CD1c-positive myeloid dendritic cell (primary cell): ENCODE data around the gene SPOP.
"Not testable (repeated sequence)": the region's sequence is repeated elsewhere in the genome, so short reads cannot be mapped to it uniquely, and the experiment has no call there.

ENCODE experiments used
- DNase-seq: peaks from one replicate; pipeline ENCODE4 v3.0.0-alpha.2; 2016; ENCODE audit errors: extremely low spot score

Gene SPOP

DNA sequence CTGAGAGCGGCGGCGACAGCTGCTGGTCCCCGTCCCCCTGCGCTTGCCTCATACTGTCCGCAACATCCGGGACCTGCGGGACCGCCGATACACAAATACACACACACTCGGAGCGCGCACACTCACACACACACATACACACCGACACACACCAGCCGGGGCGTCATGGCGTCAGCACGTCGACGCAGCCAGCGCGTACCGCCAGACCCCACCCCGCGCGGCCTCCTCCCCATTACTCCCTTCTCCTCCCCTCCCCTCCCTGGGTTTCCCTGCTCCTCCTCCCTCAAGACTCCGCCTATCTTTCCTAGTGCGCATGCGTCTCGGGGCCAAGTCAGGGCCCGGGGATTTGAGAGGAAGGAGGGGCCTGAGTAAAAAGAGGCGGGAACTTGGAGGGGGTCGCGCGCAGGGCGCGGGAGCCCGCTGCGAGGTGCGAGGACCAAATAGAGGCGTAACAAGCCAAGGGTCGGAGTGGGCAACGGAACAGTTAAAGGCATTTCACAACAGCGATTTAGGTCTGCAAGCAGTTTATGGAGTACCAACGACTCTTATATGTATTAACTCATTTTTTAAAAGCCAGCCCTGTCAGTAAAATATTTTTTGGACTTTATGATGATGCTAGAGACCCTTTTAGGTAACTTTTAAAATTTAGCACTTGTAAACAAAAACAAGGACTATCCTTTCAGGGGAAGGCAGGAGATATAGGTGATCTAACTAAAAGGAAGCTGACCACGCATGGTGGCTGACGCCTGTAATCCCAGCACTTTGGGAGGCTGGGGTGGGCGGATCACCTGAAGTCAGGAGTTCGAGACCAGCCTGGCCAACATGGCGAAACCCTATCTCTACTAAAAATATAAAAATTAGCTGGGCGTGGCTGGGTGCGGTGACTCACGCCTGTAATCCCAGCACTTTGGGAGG lies at the start of gene SPOP:
TSS of gene SPOP (minus strand) at position 165 of the 915 bp plus-strand sequence. CDS start 55,287 bp downstream, outside the sequence.
- DNase-seq = peak; percentile 98

GRCh38 chr17:49727380-49727779 lies 49.5 kb upstream of the SPOP start:
- no peak for DNase-seq

DNA sequence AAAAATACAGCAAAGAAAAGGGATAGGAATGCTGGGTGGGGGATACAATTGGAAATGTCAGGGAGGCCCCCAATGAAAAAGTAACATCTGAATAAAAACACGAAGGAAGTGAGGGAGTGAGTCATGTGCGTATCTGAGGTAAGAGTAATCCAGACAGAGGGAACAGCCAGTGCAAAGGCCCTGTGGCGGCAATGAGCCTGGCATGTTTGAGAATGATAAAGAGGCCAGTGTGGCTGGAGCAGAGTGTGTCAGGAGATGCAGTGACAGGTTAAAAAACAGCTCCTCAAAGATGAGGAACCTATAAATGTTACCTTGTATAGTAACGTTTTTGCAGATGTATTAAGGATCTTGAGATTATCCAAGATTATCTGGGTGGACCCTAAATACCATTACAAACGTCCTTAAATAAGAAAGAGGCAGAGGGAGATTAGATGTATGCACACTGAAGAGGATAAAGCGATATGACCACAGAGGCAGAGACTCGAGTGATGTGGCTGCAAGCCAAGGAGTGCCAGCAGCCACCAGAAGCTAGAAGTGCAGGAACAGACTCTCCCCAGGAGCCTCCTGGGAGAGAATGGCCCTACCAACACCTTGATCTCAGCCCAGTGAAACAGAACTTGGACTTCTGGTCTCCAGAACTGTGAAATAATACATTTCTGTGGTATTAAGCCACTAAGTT lies 47.7 kb upstream of the SPOP start:
- no peak for DNase-seq

- DNase-seq = not testable (repeated sequence)
Measured at GRCh38 chr17:49724552-49724951, 46.7 kb upstream of the SPOP start.

GRCh38 chr17:49723423-49723822 lies 45.5 kb upstream of the SPOP start:
- DNase-seq = no peak

DNA sequence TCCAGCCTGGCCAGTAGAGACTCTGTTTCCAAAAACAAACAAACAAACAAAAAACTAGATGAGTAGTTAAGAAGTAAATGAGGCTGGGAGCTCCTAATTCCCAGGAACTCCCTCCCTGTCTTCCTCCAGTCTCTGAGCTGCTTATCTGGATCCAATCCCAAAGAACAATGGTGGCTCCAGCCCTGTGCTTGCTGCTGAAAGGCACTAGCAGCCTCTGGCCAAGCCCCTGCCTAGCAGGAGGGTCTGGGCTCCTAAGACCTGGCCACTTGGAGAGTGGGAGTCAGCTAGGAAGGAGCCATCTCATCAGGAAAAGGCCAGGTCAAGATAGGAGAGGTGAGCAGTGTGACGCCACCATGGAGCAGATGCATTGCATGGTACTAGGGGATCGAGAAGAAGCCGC lies 44.2 kb upstream of the SPOP start:
- no peak for DNase-seq

- no peak for DNase-seq
Measured at GRCh38 chr17:49717371-49717861, 39.5 kb upstream of the SPOP start.

DNA sequence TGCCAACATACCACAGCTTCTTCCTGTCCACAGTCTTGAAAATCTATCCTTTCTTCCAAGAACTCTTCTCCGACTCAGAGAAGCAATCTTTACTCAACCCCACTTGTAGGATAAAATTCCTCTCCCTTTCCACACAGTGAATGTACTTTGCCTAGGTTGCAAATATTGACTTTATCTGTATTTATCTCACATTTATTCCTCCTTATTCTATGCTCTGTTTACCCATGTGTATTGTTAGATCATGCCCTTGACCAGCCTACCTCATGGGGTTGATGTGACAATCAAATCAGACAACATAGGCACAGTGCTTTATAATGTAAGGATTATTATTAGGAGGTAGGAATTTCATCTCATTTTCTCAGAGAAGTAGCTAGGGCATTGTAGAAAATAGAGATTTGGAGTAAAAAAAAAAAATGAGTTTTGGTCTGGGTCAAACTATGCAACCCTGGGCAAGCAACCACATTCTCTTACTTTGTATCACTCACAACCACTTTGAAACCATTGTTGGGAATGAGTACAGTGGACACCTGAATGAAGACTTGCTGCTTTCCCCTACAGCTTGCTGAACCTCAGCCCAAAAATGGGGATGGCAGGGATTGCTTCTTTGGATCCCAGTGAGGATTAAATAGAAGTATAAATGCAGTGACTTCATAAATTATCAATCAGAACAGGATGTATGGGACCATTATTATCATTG lies 38.9 kb upstream of the SPOP start:
- DNase-seq = no peak

GRCh38 chr17:49715717-49716279 lies 37.9 kb upstream of the SPOP start:
- DNase-seq = peak; percentile 29

GRCh38 chr17:49715216-49715615 lies 37.3 kb upstream of the SPOP start:
- DNase-seq = no peak

GRCh38 chr17:49708515-49709183 lies 30.8 kb upstream of the SPOP start:
- DNase-seq = no peak

DNA sequence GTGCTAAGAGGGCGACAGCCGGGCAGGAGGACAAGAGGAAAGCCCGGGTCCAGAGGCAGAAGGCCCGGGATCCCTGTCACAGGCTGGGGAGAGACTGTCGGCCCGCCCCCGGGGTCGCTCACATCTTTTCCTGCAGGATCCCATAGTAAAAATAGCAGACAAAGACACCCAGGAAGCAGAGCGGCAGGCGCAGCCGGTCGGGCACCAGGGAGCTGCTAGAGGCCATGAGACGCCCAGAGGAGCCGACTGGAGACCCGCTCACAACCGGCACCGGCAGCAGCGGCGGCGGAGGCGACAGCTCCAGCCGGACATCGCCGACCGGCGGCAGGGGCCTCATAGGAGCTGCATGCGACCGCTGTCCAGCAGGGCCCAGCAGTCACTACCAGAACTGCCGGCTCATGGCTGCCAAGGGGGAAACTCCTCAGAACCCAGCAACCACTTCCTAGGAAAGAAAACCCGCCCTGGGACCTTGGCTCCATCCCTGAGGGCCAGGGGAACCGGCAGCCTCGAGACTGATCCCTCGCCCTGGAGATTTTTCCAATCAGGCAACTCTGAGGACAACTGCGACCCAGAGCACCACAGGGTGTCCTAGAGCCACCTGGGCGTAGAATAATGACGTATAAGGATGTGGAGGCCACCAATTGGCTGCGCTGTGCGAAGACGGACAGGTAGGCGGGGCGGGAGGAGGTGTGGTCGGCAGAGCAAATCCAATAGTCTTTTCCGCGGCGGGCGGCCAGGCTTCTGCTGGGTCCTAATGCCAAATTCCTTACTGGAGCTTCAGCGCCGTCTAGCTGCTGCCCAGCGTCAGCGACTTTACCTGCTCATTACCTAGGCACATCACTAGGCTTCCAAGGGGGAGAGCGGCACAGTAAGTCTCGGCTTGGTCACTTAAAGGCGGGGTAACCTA lies 30.0 kb upstream of the SPOP start, which contains the start of gene SLC35B1:
TSS of gene SLC35B1 (minus strand) at position 357 of the 907 bp plus-strand sequence. CDS start at position 226, 131 bp downstream.
- DNase-seq = peak; percentile 98

DNA sequence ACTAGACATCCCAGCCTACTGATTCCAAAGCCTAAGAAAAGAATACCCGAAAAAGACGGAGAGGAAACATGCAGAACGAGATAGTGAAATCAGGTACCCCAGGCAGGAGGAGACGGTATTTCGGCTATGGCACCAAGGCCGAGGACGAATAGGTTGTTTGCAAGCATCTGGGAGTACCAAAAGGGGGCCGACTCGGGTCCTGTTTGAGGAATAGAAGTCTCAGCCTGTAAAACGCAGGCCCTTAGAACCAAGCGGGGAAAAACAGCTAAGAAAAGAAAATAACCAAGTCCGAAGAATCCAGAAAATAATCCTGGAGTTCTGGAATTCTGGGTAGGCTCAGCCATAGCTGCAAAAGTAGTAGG lies 29.3 kb upstream of the SPOP start:
- no peak for DNase-seq

- DNase-seq = no peak
Measured at GRCh38 chr17:49705254-49705653, 27.4 kb upstream of the SPOP start.

DNA sequence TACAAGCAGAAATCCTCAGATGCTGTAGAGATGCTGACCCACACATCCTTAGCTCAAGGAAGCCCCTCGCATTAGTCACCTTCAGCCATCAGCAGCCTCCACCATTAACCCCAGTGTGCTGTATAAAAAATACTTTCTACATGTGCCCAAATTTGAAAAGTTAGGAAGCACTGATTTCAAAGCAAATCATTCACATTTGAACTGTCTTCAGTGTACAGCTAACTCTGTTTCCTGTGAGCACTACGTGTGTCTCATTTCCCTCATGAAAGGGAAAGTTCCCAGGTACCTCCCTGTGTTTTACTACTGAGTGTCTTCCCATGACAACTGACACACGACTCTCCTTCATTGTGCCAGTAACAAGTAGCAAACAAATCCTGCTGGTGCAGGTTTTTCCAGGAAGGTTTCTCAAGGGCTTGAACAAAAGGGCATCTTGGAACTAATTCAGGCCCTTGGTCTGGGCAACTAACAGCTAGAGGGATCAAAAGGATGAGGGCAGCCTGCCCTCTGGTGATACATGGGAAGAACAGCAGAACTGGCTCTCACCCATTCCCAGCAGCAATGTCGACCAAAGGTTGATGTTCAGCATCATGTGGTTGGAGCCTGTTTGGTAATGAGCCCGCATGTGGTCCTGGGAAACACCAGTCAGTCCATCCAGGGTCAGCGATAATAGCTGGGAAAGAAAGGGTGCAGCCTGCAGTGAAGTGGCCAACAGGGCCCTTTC lies 25.8 kb upstream of the SPOP start:
- peak; percentile 52 for DNase-seq

- DNase-seq = no peak
Measured at GRCh38 chr17:49700960-49701359, 23.1 kb upstream of the SPOP start.

DNA sequence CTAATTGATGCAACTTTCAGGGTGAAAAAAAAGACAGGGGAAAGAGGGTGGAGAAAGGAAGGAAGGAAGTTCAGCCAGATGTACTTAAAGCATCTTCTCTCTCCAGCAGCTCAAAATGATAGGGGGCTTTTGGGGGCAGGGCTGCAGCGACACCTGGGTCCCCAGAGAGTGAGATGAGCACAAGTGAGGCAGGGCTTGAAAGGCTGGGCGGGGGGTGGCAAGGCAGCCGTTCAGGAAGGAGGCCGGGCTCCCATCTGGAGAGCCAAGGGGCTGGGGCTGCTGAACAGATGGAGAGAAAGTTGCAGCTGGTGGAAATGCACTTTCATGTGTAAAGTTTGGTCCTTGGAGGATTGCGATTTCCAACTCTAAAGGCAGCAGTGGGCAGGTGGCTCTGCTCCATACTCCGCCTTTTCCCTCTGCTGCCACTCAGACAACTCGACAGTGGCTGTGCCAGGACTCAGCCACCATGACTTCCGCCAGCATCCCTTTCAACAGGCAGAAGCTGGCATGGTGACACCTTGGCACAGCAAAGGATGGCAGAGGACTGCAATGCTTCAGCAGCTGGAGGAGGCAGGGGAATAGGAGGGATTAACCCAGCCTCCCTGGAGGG lies 22.2 kb upstream of the SPOP start:
- DNase-seq = no peak

DNA sequence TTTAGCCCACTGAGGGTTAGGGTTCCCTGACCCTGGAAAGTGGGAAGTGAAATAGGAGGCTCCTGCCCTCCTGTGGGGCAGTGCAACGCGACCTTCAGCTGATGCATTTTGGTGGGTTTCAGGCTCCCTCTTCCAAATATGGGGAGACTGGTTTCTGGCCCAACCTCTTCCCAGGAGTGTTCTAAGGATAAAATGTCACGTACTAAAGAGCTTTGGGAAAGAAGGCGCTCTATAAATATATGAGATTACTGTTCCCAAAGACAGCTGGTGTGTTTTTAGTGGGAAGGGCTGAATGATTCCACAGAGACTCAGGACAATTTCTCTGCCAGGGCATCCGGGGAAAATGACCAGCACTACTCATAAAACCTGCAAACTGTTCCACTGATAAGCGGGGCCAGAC lies 20.1 kb upstream of the SPOP start:
- no peak for DNase-seq

DNA sequence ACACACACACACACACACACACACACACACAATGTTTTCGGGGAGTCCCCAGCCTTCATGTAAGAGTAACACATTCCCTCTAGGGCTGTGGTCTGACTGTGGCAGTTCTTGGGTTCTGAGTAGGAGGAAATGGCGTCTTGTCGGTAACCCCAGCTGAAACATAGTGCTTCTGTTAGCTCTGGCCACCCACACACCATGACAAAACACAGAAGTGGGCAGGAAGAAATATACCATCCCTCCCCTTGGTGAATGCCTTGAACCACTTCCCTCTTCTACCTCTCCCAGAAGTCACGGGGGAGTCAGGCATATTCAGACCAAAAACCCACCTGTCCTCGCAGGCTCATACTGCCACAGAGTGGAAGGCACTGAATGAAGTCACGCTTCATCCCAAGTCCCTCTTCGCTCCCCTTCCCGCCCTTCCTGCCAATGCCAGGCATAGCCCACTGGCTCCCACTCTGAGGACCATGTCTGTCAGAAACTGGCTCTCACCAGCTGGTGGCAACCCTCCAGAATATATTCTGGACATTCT lies 18.4 kb upstream of the SPOP start:
- DNase-seq = peak; percentile 92
